CD14-positive monocyte (primary cell): ENCODE measurements around the gene ANKRD45. TPM values are rescaled to one million over a fixed set of nuclear protein-coding genes. Genes with fewer than 3 reads are reported as not detected.
A peak's percentile ranks its signal among the peaks of the same experiment; 100 is the strongest.

Experiments used
- DNase-seq, 3 donors: peaks; one replicate each; pipeline ENCODE4 v3.0.0-alpha.2; 2011 to 2022
- H2AFZ ChIP-seq: 2 replicates; pipeline ENCODE4 v1.6.0; 2012; ENCODE audit warnings: mild to moderate bottlenecking, low read depth, low read length, inconsistent platforms; ENCODE audit not compliant: insufficient read depth, poor library complexity, severe bottlenecking
- H3K27ac ChIP-seq, 2 donors: 1 replicate in 1 of 2; 2 replicates in 1 of 2; pipeline ENCODE4 v1.5.1; 2012 to 2013; ENCODE audit warnings: low read length in 2 of 2, control low read depth in 1 of 2, inconsistent platforms in 1 of 2, low read depth in 1 of 2, mild to moderate bottlenecking in 1 of 2
- H3K27me3 ChIP-seq, 2 donors: one replicate each; pipeline versions ENCODE4 v1.6.0 to v1.6.1; 2011 to 2013; ENCODE audit warnings: low read length in 2 of 2; ENCODE audit not compliant: control insufficient read depth in 2 of 2, insufficient read depth in 2 of 2
- H3K36me3 ChIP-seq, 2 donors: replicated peaks in 1 of 2; 1 replicate in 1 of 2; 2 replicates in 1 of 2; pipeline versions ENCODE4 v1.5.1 to v1.6.1; 2012 to 2013; ENCODE audit warnings: low read length in 2 of 2, control low read depth in 1 of 2, inconsistent platforms in 1 of 2, mild to moderate bottlenecking in 1 of 2; ENCODE audit not compliant: insufficient read depth in 2 of 2, control insufficient read depth in 1 of 2
- H3K4me1 ChIP-seq, 2 donors: 1 replicate in 1 of 2; 2 replicates in 1 of 2; pipeline versions ENCODE4 v1.5.1 to v1.6.1; 2012 to 2013; ENCODE audit warnings: low read length in 2 of 2, control low read depth in 1 of 2, inconsistent platforms in 1 of 2, mild to moderate bottlenecking in 1 of 2, moderate library complexity in 1 of 2; ENCODE audit not compliant: insufficient read depth in 2 of 2, control insufficient read depth in 1 of 2
- H3K4me2 ChIP-seq: replicated peaks from 2 replicates; pipeline ENCODE3; 2012; ENCODE audit warnings: low read length, moderate library complexity, mild to moderate bottlenecking; ENCODE audit not compliant: poor library complexity, severe bottlenecking; ENCODE audit errors: extremely low read depth
- H3K4me3 ChIP-seq, 3 experiments: fragments of 200-600 bp in 1 of 3; sonication (generic) in 1 of 3; replicated peaks in 1 of 3; 1 replicate in 2 of 3; 2 replicates in 1 of 3; pipeline ENCODE4 v1.5.1; 2011 to 2013; ENCODE audit warnings: low read length in 3 of 3, mild to moderate bottlenecking in 3 of 3, control low read depth in 2 of 3, low read depth in 2 of 3, inconsistent platforms in 1 of 3, moderate library complexity in 1 of 3
- H3K79me2 ChIP-seq: 2 replicates; pipeline ENCODE4 v1.6.0; 2012; ENCODE audit warnings: mild to moderate bottlenecking, control low read depth, inconsistent platforms, low read length, moderate library complexity; ENCODE audit not compliant: insufficient read depth
- H3K9ac ChIP-seq: 2 replicates; pipeline ENCODE4 v1.6.0; 2017; ENCODE audit warnings: low read length, mild to moderate bottlenecking; ENCODE audit not compliant: insufficient read depth, poor library complexity, severe bottlenecking
- H3K9me3 ChIP-seq, 2 donors: replicated peaks in 1 of 2; 1 replicate in 1 of 2; 2 replicates in 1 of 2; pipeline versions ENCODE4 v1.5.1 to v1.6.1; 2012 to 2013; ENCODE audit warnings: low read length in 2 of 2, control low read depth in 1 of 2; ENCODE audit not compliant: control insufficient read depth in 1 of 2, insufficient read depth in 1 of 2
- H4K20me1 ChIP-seq: 2 replicates; pipeline ENCODE4 v1.6.0; 2012; ENCODE audit warnings: mild to moderate bottlenecking, low read length, control low read depth, moderate library complexity; ENCODE audit not compliant: insufficient read depth
- H3K27ac Mint-ChIP-seq, 7 donors: one replicate each; pipeline ENCODE4 v1.8.0; 2020; ENCODE audit warnings: mild to moderate bottlenecking in 7 of 7, mixed read lengths in 7 of 7, moderate library complexity in 6 of 7, inconsistent platforms in 2 of 7
- H3K27me3 Mint-ChIP-seq, 3 donors: one replicate each; pipeline ENCODE4 v1.8.0; 2021 to 2022; ENCODE audit warnings: low read depth in 3 of 3, mild to moderate bottlenecking in 3 of 3, mixed read lengths in 3 of 3, moderate library complexity in 3 of 3, inconsistent platforms in 1 of 3
- H3K36me3 Mint-ChIP-seq, 2 donors: one replicate each; pipeline ENCODE4 v1.8.0; 2020; ENCODE audit warnings: mixed read lengths in 2 of 2, inconsistent platforms in 1 of 2, mild to moderate bottlenecking in 1 of 2
- H3K4me1 Mint-ChIP-seq: one replicate; pipeline ENCODE4 v1.8.0; 2020; ENCODE audit warnings: mild to moderate bottlenecking, mixed read lengths
- H3K4me3 Mint-ChIP-seq, 2 donors: one replicate each; pipeline ENCODE4 v1.8.0; 2020; ENCODE audit warnings: mild to moderate bottlenecking in 2 of 2, mixed read lengths in 2 of 2, moderate library complexity in 1 of 2
- H3K9me3 Mint-ChIP-seq, 7 donors: one replicate each; pipeline ENCODE4 v1.8.0; 2020 to 2022; ENCODE audit warnings: mixed read lengths in 7 of 7, mild to moderate bottlenecking in 6 of 7, moderate library complexity in 6 of 7, inconsistent platforms in 2 of 7
- CTCF ChIP-seq: fragments of 200-600 bp; IDR thresholded peaks from one replicate; pipeline ENCODE4 v1.8.0; 2022; ENCODE audit warnings: antibody characterized with exemption, mild to moderate bottlenecking
- WGBS: methylation state at CpG from one replicate; pipeline ENCODE4 v1.1.5; 2013; ENCODE audit warnings: missing lambda C conversion rate; ENCODE audit not compliant: insufficient coverage; 5-methylcytosine and 5-hydroxymethylcytosine counted together
- intact Hi-C, 2 donors: fragments of 100-400 bp; cut with micrococcal nuclease; formaldehyde crosslinking; loops; one replicate each; pipeline versions ENCODE4 v1.15.0 to v1.15.1; 2023
- polyA plus RNA-seq, 3 donors: library from polyadenylated mRNA; depleted of rRNA in 1 of 3; unstranded in 2 of 3; stranded (reverse) in 1 of 3; fragments of 300-500 nt in 2 of 3; fragments of >200 nt in 1 of 3; fragmentation: Illumina TruSeq in 2 of 3; gene quantifications; 1 replicate in 2 of 3; 2 replicates in 1 of 3; pipeline ENCODE4 v1.2.3, GENCODE V29; 2012 to 2021

The ANKRD45 gene
- polyA plus RNA-seq, 3 donors, result not detected

GRCh38 chr1:173715538-173715844 is 45.8 kb upstream of the ANKRD45 start:
- Mint-ChIP-seq H3K36me3 (peaks cover 9 to 22% of the 10 kb centered on the region in 2 donors), H3K27ac (peak overlapping the region; percentile 90 to 97 (median 96)), H3K4me3 (peak overlapping the region; percentile 94 to 99), H3K27me3 (peaks cover 7 to 11% (median 7%) of the 10 kb centered on the region in 3 donors), H3K4me1 (peaks cover 18% of the 10 kb centered on the region), H3K9me3 (peaks cover 0 to 8% (median 2%) of the 10 kb centered on the region in 7 donors)
- no peak for TF ChIP-seq CTCF
- peak overlapping the region; percentile 77 for H3K9ac ChIP-seq
- intact Hi-C loops, result loop anchor here in 1 of 2 donors (10.0 kb wide), 1 partner anchor 281 kb away; no protein-coding TSS in a partner anchor
- peaks cover 0 to 11% of the 10 kb centered on the region in 2 donors for H3K36me3 ChIP-seq
- no peaks in the 10 kb centered on the region for H3K9me3 ChIP-seq
- peak overlapping the region; percentile 74 to 97 (median 91) for H3K4me3 ChIP-seq
- H4K20me1 ChIP-seq, result no peaks in the 10 kb centered on the region
- H3K27ac ChIP-seq, result peak overlapping the region; percentile 88 to 91
- peaks cover 14 to 23% of the 10 kb centered on the region in 2 donors for H3K27me3 ChIP-seq
- H3K4me2 ChIP-seq, result peak overlapping the region; percentile 83
- peaks cover 40% of the 10 kb centered on the region for H3K79me2 ChIP-seq
- DNase-seq, result no peak
- H3K4me1 ChIP-seq, result peaks cover 4 to 17% of the 10 kb centered on the region in 2 donors
- H2AFZ ChIP-seq, result peak overlapping the region; percentile 93
- no CpG with 5 or more reads among the region's 8 CpGs for WGBS

- Mint-ChIP-seq H3K4me1 (peaks cover 18% of the 10 kb centered on the region), H3K27me3 (peaks cover 7 to 16% (median 12%) of the 10 kb centered on the region in 3 donors), H3K9me3 (peaks cover 0 to 11% (median 2%) of the 10 kb centered on the region in 7 donors), H3K27ac (peak within 1 kb of the TSS; percentile 90 to 97 (median 96)), H3K4me3 (peak within 1 kb of the TSS; percentile 94 to 99), H3K36me3 (peaks cover 4 to 17% of the 10 kb centered on the region in 2 donors)
- TF ChIP-seq CTCF, result no peak
- Histone ChIP-seq H2AFZ (peak within 1 kb of the TSS; percentile 93), H3K27me3 (peaks cover 14 to 27% of the 10 kb centered on the region in 2 donors), H3K4me2 (peak within 1 kb of the TSS; percentile 83), H4K20me1 (no peaks in the 10 kb centered on the region), H3K4me3 (peak within 1 kb of the TSS; percentile 74 to 97 (median 91)), H3K36me3 (peaks cover 0 to 11% of the 10 kb centered on the region in 2 donors), H3K9me3 (no peaks in the 10 kb centered on the region), H3K4me1 (peaks cover 4 to 17% of the 10 kb centered on the region in 2 donors), H3K27ac (peak within 1 kb of the TSS; percentile 88 to 91), H3K9ac (peak within 1 kb of the TSS; percentile 77), H3K79me2 (peaks cover 36% of the 10 kb centered on the region)
- intact Hi-C loops, result loop anchor here in 1 of 2 donors (10.0 kb wide), 1 partner anchor 280 kb away; no protein-coding TSS in a partner anchor
- 0% methylated on average over 41 of the region's 43 CpGs for WGBS
- DNase-seq, result peak; percentile 78 to 79 (median 78)
Measured at GRCh38 chr1:173714759-173715537, 45.3 kb upstream of the ANKRD45 start, which contains the start of gene KLHL20. Gene KLHL20 (plus strand): TSS chr1:173714981. CDS start chr1:173716044, 1,063 bp downstream.
